Fibroblast of pulmonary artery (primary cell): ENCODE measurements around the gene KCNT2.
"Not testable (repeated sequence)": the region's sequence is repeated elsewhere in the genome, so short reads cannot be mapped to it uniquely, and the experiment has no call there.

Experiments used
- DNase-seq: peaks from one replicate; pipeline ENCODE4 v3.0.0-alpha.2; 2010; ENCODE audit warnings: low read depth
- H3K4me3 ChIP-seq: replicated peaks from 2 replicates; pipeline ENCODE4 v1.5.1; 2011; ENCODE audit warnings: low read depth, mild to moderate bottlenecking, control low read depth, low read length, moderate library complexity
- CTCF ChIP-seq: IDR thresholded peaks from 2 replicates; pipeline ENCODE4 v1.5.1; 2011; ENCODE audit warnings: mild to moderate bottlenecking, control low read depth, low read length, inconsistent platforms; ENCODE audit errors: missing control alignments

Gene KCNT2

DNA sequence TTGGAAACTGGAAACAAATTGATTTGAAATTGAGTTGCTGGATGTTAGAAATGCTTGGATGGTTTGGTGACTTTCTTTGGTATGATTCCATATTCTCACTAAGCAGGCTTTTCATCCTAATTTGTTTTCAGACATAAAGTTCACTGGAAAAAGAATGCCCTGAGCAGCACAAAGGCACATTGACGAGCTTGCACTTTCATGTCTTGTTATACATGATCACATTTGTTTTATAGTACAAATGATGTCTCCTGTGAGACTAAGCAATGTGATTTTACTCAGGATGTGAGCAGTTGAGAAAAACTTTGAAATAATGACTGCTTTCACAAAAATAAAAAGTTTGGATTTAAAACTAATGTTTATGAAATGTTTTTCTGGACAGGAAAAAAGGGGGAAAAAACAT lies 63.6 kb downstream of the KCNT2 start:
- no peak for TF ChIP-seq CTCF
- DNase-seq, result no peak
- H3K4me3 ChIP-seq, result no peak overlapping the region

DNA sequence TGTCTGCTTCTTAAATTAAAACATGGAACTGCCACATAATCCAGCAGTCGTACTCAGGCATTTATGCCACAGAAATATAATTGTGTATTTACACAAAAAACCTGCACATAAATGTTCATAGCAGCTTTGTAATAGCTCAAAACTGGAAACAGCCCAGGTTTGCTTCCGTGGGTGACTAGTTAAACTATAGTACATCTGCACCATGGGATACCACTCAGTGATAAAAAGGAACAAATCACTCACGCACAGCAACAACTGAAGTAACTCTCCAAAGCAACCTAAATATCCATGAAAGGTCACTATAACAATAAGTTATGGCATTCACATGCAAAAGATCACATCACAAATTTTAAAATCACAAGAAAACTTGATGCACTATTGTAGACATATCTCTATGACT lies 64.4 kb downstream of the KCNT2 start:
- no peak overlapping the region for H3K4me3 ChIP-seq
- no peak for TF ChIP-seq CTCF
- DNase-seq, result no peak

GRCh38 chr1:196538473-196538872 lies 69.8 kb downstream of the KCNT2 start:
- TF ChIP-seq CTCF, result no peak
- no peak for DNase-seq
- H3K4me3 ChIP-seq, result no peak overlapping the region

- no peak for TF ChIP-seq CTCF
- DNase-seq, result peak; percentile 41
- no peak overlapping the region for H3K4me3 ChIP-seq
Observed at GRCh38 chr1:196535727-196536126, 72.5 kb downstream of the KCNT2 start.

DNA sequence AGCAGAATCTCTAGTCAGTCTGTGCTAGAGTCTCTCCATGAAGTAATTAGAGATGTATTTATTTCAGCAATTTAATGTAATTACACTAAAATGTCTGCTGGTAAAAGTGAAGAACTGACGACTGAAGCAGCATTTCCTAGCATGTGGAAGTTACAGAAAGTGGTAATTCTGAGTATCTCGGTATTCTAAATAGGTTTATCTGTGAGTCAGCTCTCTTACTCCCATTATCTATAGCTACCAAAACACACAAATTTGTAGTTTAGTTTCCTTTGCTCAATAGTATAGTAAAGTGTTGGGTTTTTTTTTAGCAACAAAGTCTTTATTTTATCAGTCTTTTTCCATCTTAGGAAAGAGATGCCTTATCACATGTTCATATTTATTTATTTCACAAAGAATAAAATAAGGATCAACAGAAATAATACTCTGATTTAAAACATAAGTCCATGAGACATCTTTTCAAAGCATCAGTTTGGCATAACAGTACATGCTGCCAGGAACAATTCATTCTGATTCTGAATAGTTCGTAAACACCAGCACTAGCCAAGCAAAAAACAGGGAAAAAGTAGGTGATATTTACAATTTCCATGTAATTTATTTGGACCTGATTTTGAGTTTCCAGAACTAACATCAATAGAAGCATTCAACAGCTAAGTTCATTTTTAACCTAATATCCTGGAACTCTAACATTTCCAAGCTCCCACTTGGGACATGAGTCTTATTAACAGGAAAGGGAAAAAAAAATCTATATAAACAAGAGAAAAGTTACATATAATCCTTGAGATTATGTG lies 76.3 kb downstream of the KCNT2 start:
- DNase-seq, result no peak
- no peak for TF ChIP-seq CTCF
- no peak overlapping the region for H3K4me3 ChIP-seq

GRCh38 chr1:196527919-196528318 lies 80.3 kb downstream of the KCNT2 start:
- no peak overlapping the region for H3K4me3 ChIP-seq
- no peak for TF ChIP-seq CTCF
- no peak for DNase-seq

GRCh38 chr1:196522574-196523345 lies 85.5 kb downstream of the KCNT2 start:
- DNase-seq, H3K4me3 ChIP-seq: not testable (repeated sequence)
